ENCODE measurements around the gene SLC46A3.

GRCh38 chr13:28699246-28699645, 19.5 kb downstream of the SLC46A3 start:
- TF ChIP-seq CHD2 (IDR thresholded peaks at IDR 0.05; ENCODE audit: low read depth, low read length) (no peak), EZH2 (conservative IDR thresholded peaks at IDR 0.05; ENCODE audit: low read depth, low read length) (no peak)
